Activated T-cell treated with anti-CD3 and anti-CD28 coated beads for 24 hours (primary cell): ENCODE results near the gene GRIN2C.
"Not testable (repeated sequence)": the region's sequence is repeated elsewhere in the genome, so short reads cannot be mapped to it uniquely, and the experiment has no call there.

Experiments
- DNase-seq: peaks from one replicate; pipeline ENCODE4 v3.0.0-alpha.2; 2020; ENCODE audit warnings: low read depth

GRIN2C gene

DNA sequence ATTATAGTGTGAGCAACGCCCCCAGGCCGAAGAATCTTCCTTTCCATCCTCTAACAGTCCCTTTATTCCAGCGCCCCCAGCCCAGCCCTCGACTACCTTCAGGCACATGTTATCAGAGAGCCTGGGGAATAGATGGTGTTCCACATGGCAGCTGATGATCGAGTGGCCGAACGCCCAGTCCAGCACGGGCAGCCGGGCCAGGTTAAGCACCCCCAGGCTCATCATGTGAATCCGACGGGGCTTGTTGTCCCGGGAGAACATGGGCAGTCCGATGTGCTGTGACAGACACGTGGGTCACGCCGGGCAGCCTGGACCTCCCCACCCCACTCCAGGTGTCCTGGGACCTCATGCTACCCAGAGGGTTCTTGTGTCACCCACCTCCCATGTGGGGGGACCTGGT lies 19.6 kb upstream of the GRIN2C start:
- no peak for DNase-seq

DNA sequence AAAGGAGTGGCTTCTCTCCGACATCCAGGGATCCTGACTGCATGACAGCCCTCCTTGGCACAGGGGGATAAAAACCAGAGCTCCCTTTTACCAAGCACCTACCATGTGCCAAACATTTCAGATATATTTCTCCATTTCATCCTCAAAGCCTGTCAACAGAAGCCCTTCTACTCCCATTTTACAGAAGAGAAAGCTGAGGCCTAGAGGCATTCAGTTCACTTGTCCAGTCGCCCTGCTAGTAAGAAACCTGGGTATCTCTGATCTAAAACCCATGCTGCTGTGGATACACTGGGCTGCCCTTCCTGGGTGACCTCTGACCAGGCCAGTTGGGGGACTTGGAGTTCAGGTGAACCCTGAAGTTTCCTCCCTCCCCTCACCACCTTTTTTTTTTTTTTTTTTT lies 19.0 kb upstream of the GRIN2C start:
- no peak for DNase-seq

DNA sequence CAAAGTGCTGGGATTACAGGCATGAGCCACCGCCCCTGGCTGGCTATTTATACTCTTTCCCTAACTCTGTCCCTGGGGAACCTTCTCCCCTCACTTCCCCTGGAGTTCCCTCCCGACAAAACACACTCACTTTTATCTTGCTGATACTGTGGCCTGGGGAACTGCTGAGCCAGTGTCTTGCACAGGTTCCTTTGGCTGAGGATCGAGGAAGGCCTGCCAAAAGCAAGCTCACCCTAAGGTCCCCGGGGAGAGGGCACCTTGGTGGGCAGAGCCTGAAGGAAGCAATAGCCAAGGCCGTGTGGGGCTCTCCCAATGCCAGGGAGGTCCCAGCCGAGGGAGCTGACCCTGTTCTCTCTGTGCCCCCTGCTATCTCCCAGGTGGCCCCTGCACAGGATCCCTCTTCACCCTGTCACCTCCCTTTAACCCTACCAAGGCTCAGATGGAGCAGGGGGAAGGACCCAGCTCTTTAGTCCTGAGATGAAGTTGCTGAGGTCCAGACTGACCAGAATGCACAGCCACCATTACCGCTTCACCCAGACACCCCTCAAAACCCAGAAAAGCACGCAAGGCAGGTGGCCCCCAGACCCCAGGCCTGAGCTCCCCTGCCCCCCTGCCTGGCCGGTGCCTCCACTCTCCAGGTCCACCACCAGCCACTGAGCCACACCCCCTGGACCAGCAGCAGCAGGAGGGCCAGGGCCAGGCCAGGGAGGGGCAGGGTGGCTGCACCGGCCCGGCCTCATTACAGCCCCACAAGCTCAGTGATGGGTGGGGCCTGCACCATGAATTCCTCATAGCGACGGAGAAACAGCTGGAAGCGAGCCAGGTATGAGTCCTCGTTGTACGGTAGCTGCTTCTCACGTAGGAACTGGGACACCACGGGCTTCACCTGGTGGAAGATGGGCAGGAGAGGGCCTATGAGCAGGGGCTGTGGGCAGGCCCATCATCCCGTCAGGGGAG lies 18.2 kb upstream of the GRIN2C start:
- no peak for DNase-seq

DNA sequence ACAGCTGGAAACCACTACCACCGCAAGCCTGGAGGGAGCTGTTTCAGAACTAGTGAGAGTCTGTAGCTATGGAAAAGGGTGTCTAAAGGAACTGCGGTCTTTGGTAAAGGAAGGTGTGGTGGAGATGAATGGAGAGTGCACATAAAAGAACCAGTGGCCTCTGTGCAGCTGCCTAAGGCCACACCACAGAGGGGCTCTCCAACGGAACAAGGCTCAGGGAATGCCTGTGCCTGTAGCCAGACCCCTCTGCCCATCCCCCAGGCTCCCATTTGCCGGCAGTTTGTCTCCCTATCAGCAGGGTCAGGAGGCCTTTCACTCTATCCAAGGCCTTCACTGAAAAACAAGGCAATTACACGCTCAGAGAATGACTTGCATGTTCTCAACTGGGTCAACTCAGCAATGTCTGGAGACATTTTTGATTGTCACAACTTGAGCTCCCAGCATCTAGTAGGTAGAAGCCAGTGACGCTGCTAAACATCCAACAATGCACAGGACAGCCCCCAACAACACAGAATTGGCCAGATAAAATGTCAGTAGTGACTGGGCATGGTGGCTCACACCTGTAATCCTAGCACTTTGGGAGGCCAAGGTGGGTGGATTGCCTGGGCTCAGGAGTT lies 16.4 kb upstream of the GRIN2C start:
- DNase-seq: no peak

DNA sequence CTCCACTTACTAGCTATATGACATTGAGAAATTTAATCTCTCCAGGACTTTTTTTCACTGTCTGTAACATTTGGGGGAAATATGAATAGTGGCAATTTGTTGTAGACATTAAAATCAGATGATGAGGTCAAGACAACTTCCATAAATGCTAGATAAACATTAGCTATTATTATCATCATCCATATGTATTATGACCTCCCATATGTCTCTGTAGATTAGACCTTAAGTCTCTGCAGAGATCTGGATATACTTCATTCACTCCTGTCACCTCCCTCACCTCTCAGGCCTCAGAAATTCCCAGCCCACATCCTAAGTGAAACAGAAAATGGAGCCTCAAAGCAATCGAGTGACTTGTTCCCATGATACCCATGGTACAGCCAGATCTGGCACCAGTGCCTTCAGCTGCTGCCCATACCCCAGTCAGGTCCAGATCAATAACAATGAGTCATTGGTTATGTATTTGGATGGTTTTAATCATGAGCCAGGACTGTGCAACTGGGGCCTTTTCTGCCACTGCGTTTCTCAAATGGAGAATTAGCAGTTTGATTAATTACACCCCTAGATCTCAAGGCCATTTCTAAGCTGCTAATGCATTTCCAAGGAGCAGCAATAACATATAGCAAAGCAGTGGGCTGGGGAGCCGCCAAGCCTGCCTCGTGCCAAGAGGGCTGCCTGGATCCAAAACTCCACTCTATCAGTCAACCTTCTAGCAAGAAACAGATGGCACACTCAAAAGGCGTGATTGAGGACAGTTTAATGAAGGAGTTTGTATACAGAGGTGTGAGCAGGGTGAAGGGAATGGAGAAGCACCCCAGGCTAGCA lies 15.7 kb upstream of the GRIN2C start:
- no peak for DNase-seq

DNA sequence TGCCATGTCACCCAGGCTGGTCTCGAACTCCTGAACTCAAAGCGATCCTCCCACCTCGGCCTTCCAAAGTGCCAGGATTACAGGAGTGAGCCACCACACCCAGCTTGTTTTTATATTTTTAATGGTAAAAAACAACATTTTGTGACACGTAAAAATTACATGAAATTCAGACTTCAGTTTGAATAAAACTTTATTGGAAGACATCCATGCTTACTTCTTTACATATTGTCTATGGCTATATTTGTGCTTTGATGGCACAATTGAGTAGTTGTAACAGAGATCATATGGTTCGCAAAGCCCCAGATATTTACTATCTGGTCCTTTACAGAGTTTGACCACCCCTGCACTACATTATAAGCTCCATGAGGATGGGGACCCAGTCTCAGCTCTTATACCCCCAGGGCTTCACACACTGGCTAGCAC lies 14.9 kb upstream of the GRIN2C start:
- no peak for DNase-seq

DNA sequence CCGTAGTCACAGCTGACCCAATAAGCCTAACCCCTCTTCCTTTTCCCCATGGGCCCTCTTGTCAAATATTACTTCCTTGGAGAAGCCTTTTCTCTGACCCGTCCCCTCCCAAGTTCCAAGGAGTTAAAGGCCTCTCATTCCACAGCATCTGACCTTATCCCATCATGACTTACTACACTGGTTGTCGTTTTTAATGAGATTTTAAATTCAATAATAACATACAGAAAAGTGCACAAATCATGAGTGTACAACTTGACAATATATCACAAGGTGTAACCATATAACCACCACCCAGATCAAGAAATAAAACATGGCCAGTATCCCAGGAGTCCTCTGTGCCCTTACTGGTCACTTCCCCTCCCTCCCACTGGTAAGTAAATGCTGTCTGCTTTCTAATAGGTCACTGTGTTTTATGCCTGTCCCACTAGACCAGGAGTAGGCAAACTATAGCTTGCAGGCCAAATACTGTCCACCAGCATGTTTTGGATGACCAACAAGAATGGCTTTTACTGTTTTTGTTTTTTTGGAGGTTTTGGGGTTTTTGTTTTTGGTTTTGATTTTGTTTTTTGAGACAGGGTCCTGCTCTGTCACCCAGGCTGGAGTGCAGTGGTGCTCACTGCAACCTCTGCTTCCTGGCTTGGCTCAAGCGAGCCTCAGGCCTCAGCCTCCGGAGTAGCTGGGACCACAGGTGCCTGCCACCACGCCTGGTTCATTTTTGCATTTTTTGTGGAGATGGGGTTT lies 14.4 kb upstream of the GRIN2C start:
- DNase-seq: no peak

DNA sequence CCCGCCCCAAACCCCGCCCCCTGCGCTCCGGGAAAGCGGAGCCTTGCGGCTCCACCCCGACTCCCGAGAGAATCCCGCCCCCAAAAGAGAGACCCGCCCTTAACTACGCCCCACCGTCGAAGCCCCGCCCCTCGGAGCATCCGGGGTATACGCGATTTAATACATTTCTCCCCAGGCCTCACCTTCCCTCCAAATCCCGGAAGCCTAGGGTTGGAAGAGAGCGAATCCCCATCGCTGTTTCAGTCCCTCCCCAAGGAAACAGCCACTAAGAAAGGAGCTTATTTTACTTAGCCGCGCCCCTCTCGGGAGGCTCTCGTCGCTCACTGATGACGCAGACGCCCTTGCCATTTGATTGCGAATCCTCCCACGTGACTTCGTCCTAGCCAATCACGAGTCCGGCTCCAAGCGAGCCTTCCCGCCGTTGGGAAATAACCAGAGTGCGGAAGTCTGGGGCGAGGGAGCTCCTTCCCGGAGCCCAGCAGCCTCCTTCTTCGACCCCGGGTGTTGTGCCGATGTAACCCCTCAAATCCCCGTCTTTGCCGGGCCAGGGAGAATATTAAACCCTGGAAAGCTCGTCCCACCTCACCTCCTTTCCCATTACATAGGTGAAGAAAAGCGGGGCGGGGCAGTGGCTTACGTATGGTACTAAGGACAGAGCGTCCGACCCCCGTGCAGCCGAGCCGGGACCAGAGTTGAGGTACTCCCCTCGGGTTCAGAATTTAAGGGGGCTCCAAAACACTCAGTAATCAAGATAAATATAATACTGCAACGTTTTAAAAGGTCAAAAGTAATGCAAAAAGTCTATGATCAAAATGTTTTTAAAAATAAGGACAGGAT lies 13.6 kb upstream of the GRIN2C start:
- peak; percentile 99 for DNase-seq

DNA sequence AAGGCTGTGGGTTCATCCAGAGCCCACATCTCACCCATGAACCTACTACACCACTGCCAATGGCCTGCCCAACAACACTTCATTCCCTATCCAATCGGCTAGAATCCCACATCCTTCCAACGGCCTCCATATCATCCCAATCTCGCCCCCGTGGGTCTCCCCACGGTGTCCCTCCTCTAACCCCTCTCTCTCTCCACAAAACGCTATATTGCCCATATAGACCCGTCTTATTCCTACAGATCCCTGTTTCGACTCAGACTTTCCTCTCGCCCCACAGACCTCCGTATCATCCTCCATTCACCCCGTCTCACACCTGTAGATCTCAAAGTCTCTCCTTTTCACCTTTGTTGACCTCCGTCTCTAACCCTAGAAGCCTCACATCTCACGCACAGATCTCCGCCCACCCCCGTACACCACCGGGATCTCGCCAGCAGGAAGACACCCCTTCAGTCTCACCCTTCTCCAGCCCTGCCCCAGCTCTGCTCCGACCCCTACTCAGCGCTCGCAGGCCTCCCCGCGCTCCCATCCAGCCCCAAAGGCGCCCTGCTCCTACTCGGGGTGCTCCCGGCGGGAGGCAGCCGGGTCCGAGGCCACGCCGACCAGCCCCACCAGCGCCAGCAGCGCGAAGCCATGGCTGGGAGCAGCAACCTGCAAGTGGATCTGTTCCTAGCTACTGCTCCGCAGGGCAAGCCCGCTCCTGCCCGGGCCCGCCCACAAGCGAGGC lies 12.8 kb upstream of the GRIN2C start, which contains the start of gene FDXR:
TSS of gene FDXR (minus strand) at position 682 of the 724 bp plus-strand sequence. CDS start at position 632, 50 bp downstream.
- DNase-seq: no peak

DNA sequence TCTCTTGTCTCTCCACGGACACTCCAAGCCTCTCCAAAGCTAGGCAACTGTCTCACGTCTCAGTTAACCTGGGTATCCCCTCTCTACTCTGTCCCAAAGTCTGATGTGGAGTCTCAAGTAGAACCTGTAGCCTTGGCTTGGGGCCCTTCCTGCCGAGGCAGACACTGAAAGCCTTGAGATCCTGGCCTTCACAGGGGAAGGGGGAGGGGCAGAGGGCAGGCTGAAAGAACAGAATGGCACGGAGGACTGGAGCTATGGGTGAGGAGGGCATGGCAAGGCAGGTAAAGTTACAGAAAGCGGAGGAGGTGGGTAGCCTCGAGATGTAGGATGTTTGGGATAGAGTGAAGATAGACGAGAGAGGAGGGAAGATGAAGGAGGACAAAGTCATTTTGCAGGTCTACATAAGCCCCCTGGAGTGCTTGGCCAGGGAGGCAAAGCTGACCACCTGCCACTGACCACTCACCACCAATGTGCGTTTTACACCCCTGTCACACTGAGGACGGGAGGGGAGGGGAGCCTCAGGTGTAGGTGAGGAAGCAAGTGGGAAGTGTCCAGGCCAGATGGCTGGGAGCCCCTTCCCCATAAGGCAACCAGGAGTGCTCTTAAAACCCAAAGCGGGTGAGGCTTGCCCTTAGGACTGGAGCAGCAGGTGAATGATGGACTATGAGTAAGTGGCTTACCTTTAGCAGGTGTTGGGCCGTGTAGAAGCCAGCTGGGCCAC lies 11.8 kb upstream of the GRIN2C start:
- no peak for DNase-seq

DNA sequence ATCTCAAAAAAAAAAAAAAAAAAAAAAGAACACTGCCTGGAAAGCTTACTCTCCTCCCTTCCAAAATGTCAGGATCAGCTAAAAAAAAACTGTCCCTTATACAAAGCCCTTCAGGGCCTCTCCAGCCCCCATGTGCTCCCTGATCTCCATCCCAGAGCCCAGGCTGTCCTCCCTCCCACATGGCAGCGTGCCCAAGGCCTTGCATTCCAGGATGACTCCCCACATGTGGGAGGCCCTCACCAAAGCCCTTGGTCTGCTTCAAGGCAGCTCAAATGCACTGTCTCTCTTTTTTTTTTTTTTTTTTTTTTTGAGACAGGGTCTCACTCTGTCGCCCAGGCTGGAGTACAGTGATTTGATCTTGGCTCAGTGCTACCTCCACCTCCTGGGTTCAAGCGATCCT lies 10.8 kb upstream of the GRIN2C start:
- DNase-seq: no peak

DNA sequence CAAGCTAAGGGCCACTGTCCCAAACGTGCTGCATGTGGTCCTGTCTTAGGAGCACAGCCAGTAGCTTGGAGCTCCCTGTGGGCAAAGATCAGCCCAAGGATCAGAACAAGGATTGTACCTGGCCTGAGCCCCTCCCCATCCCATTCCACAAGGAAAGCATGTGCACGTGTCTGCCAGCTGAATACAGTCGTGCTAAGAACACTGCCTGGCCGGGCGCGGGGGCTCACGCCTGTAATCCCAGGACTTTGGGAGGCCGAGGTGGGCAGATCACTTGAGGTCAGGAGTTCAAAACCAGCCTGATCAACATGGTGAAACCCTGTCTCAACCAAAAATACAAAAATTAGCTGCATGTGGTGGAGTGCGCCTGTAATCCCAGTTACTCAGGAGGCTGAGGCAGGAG lies 10.3 kb upstream of the GRIN2C start:
- DNase-seq: not testable (repeated sequence)

DNA sequence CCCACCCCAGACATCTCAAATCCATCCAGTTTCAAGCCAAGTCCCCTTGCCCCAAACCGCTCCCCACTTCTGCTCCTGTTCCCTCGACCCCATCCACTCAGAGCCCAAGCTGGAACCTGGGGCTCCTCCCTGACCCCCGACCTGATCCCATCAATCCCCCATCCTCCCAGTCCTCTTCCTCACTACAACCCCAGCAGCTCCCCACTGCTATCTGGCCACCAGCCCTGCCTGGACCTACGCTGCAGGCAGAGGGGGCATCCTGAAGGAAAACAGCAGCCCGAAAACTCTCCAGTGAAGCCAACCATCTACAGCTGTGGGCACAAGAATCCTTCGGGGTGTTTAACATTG lies 9.2 kb upstream of the GRIN2C start:
- DNase-seq: no peak

DNA sequence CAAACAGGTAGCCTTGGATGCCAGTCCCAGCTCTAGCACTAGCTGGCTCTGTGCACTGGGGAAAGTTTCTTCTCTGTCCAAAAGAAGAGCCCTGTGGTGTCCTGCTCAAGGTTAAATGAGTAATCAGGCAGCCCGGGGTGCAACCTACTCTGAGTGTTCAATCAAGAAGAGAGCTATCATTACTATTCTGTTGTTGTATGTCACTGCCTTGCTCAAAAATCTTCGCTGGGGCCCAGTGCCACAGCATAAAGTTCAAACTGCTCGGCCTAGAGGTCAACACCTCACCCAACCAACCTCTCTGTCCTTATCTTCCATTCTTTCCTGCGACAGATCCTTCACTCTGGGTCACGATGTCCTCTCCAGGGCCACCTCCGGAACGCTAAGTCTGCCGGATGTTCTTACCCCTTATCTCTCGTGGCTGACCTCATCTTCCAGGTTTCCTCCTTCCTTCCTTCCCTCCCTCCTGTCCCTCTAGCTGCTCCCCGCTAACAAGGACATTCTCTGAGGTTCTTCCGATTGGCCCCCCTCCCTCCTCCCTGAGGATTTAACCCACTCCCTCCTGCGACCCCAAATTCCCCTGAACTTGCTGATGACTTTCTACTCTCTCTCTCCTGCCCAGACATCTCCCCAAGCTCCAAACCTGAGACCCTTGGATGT lies 8.7 kb upstream of the GRIN2C start:
- DNase-seq: no peak

DNA sequence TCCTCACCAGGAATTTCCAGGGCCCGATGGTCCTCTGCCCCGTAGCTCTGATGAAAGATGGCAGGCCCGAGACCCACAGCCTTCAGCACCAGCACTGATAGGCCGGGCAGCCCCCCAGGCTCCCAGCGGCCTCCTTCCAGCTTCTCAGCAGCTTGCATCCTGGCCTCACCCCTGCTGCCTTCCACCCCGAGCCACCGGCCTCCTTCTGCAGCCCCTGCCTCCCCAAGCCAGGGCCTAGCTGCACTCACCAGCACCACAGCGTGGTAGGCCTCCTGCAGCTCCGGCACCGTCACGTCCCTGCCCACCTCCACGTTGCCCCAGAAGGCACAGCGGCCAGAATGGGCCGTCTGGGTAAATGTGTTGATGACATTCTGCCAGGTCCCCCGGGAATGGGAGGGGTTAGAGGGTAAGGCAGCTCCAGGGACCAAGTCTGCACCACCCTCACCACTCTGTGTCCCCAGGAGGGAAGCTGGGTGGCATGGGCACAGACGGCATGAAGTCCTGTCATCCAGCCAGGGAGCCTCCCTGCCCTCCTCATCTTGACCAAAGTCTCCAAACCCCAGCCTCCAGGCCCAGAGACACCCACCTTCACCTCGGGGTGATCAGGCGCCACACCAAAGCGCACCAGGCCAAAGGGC lies 6.6 kb upstream of the GRIN2C start:
- no peak for DNase-seq

DNA sequence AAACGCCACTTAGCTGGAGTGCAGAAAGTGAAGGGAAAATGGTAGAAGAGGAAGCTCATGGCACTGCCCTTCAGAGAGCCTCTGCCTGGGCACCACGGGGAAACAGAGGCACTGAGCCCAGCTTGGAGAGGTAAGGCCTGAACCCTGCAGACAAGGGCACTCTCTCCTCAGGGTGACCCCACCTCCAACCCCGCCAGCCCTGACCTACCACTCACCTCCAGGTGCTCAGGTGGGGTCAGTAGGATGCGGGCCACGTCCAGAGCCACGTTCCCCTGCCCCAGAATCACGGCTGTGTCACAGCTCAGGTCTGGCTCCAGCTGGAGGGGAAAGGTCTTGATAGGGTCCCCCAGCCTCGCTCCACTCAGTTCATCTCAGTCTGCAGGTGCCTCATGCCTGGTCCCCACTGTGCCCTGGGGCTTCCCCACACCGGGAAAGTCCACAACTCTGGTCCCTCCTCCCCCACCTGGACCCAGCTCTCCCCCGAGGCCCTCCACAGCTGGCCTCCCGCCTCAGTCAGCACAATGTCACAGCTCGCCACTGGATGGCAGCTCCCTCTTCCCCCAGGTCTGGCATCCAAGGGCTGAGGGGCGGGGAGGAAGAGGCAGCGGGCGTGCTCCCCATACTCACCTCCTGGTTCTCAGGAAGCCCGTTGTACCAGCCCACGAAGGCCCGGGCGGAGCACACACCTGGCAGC lies 6.0 kb upstream of the GRIN2C start:
- no peak for DNase-seq

DNA sequence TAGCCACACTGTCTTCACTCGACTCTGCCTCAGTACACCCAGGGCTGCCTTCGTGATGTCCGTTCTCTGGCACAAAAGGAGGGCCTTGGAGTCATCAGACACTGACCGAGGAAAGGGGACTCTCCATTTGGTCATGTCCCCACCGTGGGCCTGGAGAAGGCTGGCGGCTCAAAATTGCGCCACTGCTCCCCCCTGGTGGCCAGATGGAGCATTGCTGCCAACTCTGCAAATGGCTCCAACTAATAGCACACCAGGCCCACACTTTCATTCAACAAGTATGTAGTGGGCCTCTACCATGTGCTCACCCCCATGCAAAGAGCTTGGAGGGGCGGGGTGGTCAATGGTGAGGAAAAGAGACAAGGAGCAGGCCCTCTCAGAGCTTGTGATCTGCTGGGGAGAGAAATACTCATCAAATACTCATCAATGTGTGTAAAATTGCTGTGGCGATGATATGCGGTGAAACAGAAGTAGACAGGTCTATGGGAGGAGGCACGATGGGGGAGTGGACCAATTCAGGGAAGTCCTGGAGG lies 5.2 kb upstream of the GRIN2C start:
- DNase-seq: peak; percentile 54
